GM12874 (cell line): ENCODE results near the gene COBL.

Experiments used
- CTCF ChIP-seq: IDR thresholded peaks from 2 replicates; pipeline ENCODE4 v1.5.1; 2011; ENCODE audit warnings: low read depth, mild to moderate bottlenecking, control low read depth, low read length, moderate library complexity; ENCODE audit not compliant: insufficient read depth

The COBL gene

GRCh38 chr7:51340029-51340838 is 23.6 kb upstream of the COBL start:
- TF ChIP-seq CTCF: no peak

- no peak for TF ChIP-seq CTCF
Measured at GRCh38 chr7:51335057-51335456, 18.4 kb upstream of the COBL start.

DNA sequence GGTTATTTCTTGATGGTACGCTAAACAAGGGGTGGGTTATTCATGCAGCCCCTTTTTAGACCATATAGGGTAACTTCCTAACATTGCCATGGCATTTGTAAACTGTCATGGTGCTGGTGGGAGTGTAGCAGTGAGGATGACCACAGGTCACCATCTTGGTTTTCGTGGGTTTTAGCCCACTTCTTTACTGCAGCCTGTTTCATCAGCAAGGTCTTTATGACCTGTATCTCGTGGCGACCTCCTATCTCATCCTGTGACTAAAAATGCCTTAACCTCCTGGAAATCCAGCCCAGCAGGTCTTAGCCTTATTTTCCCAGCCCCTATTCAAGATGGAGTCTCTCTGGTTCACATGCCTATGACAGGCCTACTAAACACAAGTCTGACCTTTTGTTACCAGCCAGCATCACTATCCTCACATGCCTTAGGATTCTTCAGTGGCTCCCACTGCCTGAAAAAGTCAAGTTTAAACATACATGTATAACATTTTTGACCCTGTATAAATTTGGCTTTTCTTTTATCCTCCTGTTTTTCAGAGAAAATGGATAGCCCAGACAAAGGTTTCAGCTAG is 13.2 kb upstream of the COBL start:
- TF ChIP-seq CTCF: no peak

DNA sequence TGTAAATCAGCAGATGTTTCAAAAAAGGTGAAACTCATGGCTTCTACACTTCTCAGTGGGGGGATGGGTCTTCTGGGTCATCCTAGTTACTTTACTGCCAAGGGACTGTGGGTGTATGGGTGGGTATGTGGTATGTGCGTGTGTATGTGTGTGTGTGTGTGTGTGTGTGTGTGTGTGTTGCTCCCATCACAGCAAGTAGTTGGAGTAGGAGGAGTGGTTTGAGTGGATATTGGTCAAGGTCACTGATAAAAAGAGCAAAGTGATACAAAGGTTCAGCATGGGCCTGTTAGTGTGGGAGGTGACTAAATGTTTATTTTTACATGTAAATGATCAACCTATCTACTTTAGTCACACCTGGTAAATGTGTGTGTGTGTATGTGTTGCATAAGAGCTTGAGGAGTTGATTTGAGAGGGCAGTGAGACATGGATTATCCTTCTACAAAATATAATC is 11.8 kb upstream of the COBL start:
- TF ChIP-seq CTCF: no peak

DNA sequence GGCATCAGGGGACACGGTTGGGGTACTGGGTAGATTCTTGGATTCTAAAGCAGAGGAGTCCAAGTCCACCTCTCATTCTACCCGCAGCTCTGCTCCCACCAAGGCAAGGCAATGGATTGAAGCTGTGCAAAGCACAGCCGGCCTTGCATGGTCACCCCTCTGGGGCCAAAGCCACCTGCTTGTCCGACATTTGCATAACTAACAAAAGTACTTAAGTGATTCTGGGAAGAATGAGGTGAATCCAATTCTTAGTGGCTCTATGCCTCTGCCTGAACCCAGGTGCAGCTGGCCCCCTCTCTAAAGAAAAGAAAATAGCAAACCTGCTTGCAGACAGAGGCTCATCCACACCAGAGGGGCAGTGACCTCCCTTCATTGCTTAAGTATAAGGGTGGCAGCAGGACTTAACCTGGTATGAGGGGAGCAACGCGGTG is 10.7 kb upstream of the COBL start:
- TF ChIP-seq CTCF: no peak

GRCh38 chr7:51326656-51327286 is 10.2 kb upstream of the COBL start:
- no peak for TF ChIP-seq CTCF

- no peak for TF ChIP-seq CTCF
Measured at GRCh38 chr7:51325908-51326307, 9.3 kb upstream of the COBL start.
